Smooth muscle cell of the brain vasculature (primary cell): ENCODE measurements around the gene CCDC136.
A peak's percentile ranks its signal among the peaks of the same experiment; 100 is the strongest.

ENCODE experiments used
- DNase-seq: peaks from one replicate; pipeline ENCODE4 v3.0.0-alpha.2; 2012; ENCODE audit warnings: low read depth, low spot score

Gene CCDC136

DNA sequence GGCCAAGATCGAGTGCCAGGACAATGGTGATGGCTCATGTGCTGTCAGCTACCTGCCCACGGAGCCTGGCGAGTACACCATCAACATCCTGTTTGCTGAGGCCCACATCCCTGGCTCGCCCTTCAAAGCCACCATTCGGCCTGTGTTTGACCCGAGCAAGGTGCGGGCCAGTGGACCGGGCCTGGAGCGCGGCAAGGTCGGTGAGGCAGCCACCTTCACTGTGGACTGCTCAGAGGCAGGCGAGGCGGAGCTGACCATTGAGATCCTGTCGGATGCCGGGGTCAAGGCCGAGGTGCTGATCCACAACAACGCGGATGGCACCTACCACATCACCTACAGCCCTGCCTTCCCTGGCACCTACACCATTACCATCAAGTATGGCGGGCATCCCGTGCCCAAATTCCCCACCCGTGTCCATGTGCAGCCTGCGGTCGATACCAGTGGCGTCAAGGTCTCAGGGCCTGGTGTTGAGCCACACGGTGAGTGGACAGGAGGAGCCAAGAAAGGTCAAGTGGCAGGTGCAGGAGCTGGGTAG lies 53.1 kb downstream of the CCDC136 start:
- no peak for DNase-seq

DNA sequence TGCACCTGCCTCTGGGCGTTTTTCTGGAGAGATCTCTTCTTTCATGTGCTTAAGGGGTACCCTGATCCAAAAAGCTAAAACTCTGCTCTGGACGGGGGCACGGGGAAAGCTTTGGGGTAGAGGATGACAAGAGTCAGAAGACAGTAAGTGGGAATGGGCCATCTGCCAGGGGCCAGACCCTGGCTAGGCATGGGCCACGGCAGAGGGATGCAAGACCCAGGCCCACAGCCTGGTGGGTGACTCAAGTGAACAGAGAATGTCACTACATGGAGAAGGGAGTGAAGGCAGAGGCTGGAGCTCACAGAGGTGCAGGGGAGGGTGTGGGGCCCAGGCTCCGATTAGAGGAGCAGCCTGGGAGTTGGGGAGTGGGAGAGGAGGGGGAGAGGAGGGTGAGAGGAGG lies 53.7 kb downstream of the CCDC136 start:
- DNase-seq, result no peak

DNA sequence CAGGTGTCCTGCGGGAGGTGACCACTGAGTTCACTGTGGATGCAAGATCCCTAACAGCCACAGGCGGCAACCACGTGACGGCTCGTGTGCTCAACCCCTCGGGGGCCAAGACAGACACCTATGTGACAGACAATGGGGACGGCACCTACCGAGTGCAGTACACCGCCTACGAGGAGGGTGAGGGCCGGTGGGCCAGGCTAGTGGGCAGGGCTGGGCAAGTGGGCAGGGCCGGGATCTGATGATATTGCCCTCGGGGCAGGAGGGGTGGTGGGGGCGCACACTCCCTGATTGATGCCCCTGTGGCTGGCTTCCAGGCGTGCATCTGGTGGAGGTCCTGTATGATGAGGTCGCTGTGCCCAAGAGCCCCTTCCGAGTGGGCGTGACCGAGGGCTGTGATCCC lies 54.2 kb downstream of the CCDC136 start:
- no peak for DNase-seq

DNA sequence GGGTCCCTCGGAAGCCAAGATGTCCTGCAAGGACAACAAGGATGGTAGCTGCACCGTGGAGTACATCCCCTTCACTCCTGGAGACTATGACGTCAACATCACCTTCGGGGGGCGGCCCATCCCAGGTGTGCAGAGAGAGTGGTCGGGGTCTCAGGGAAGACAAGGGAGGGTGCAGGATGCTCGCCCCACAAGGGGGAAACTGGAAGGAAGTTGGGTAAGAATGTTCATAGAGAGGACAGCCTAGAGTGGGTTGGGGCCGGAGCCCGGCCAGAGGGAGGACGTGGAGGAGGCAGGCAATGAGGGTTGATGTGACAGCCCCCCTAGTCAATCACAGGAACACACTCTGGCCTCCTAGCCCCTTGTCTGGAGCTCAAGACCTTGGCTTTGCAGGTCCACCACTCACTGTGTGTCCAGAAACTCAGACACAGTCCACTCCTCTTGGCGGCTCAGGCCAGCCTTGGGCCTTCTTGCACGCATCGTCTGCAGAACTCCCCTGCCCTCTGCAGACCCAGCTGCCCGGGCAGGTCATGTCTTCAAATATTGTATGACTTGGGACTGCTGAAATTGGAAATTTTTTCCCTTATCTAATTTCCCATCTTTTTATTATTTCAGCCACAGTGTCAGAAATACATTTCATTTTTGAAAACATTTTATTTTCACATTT lies 55.1 kb downstream of the CCDC136 start:
- DNase-seq, result no peak

DNA sequence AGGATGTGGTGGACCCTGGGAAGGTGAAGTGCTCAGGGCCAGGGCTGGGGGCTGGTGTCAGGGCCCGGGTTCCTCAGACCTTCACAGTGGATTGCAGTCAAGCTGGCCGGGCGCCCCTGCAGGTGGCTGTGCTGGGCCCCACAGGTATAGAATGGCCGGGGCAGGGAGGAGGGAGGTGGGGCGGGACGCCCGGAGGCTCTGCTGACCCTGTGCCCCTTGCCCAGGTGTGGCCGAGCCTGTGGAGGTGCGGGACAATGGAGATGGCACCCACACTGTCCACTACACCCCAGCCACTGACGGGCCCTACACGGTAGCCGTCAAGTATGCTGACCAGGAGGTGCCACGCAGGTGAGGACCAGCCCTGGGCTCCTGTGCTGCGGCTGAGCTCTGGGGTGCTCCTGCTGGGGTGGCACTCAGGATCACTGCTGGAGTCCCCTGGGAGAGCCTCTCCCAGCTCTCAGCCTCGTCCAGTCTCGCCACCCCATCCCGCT lies 56.0 kb downstream of the CCDC136 start:
- DNase-seq, result no peak

DNA sequence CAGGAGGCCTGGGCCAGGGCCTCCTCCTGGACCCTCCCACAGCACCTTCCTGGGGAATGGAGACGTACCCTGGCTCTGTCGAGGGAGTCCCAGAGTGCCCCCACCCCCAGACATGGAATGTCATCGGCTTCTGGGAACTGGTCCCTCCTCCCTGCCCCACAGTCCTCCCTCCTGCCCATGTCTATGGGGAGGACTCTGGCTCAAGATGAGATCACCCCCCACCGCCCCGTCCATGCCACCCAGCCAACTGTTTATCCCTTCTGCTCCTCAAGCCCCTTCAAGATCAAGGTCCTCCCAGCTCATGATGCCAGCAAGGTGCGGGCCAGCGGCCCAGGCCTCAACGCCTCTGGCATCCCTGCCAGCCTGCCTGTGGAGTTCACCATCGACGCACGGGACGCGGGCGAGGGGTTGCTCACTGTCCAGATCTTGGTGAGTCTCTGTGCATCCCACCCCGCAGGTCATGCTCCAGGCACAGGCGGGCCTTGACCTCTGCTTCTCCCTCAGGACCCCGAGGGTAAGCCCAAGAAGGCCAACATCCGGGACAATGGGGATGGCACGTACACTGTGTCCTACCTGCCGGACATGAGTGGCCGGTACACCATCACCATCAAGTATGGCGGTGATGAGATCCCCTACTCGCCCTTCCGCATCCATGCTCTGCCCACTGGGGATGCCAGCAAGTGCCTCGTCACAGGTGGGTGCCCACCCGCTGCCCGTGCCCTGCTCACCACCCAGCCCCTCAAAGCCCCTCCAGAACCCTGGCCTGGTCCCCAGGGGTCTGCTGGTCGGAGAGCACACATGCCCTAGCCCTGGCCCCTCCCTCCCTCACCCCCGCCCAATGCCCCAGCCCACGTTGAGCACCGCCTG lies 56.8 kb downstream of the CCDC136 start:
- DNase-seq, result no peak

DNA sequence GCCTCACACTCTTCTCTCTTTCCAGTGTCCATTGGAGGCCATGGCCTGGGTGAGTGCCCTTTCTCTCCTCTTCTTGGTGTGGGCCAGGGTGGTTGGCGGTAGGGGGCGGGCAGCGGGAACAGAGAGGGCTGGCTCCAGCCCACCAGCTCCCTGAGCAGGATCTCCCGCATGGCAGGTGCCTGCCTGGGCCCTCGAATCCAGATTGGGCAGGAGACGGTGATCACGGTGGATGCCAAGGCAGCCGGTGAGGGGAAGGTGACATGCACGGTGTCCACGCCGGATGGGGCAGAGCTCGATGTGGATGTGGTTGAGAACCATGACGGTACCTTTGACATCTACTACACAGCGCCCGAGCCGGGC lies 57.4 kb downstream of the CCDC136 start:
- no peak for DNase-seq

DNA sequence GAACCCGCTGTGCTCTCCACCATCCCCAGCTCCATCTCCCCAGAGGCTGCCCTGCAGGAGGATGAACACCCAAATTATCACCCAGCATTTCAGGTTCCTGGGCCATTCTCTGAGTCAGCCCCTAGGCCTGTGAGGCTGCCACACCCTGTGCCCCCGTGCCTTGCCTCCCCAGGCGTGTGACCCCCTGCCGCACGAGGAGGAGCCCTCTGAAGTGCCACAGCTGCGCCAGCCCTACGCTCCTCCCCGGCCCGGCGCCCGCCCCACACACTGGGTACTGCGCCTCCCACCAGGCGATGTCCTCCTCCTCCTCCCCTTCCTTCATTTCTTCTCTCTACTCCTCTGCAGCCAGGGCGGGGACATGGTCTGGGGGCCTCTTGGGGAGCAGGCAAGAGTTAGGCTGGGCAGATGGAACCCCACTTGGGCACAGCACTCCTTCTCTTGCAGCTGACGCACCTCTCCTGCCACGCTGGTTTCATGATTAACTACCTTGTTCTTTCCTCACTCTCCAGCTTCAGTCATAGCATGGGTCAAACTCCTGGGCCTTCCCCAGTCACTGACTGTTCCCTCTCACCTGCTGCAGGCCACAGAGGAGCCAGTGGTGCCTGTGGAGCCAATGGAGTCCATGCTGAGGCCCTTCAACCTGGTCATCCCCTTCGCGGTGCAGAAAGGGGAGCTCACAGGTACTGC lies 58.2 kb downstream of the CCDC136 start:
- no peak for DNase-seq

DNA sequence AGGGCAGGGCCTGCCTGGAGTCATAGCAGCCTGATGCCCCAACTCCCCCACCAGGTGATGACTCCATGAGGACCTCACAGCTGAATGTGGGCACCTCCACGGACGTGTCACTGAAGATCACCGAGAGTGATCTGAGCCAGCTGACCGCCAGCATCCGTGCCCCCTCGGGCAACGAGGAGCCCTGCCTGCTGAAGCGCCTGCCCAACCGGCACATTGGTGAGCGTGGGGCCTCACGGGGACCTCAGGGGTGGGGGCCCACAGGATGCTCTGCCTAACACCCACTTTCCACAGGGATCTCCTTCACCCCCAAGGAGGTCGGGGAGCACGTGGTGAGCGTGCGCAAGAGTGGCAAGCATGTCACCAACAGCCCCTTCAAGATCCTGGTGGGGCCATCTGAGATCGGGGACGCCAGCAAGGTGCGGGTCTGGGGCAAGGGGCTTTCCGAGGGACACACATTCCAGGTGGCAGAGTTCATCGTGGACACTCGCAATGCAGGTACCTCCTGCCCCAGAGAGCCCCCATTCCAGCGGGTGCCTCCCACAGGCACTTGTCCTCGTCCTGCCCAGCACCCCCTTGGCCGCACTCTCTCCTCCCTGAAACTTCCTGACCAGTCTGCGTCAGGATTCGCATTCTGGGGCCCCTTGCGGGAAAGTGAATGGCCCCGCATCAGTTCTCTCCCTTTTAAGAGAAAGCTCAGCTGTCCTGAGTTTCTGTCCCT lies 60.9 kb downstream of the CCDC136 start:
- DNase-seq, result no peak

DNA sequence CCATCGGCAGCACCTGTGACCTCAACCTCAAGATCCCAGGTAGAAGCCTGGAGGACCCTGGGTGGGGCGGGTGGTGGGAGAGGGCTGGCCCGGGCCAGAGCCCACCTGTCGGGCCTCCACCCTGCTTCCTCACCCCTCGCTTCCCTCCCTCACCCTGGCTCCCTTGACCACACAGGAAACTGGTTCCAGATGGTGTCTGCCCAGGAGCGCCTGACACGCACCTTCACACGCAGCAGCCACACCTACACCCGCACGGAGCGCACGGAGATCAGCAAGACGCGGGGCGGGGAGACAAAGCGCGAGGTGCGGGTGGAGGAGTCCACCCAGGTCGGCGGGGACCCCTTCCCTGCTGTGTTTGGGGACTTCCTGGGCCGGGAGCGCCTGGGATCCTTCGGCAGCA lies 62.0 kb downstream of the CCDC136 start:
- DNase-seq, result no peak

DNA sequence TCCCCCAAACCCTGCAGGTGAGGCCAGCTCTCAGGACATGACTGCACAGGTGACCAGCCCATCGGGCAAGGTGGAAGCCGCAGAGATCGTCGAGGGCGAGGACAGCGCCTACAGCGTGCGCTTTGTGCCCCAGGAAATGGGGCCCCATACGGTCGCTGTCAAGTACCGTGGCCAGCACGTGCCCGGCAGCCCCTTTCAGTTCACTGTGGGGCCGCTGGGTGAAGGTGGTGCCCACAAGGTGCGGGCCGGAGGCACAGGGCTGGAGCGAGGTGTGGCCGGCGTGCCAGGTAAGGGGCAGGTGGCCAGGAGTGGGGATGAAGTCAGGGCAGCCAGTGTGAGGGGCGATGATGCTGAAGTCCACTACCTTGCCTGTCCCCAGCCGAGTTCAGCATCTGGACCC lies 62.6 kb downstream of the CCDC136 start:
- no peak for DNase-seq

DNA sequence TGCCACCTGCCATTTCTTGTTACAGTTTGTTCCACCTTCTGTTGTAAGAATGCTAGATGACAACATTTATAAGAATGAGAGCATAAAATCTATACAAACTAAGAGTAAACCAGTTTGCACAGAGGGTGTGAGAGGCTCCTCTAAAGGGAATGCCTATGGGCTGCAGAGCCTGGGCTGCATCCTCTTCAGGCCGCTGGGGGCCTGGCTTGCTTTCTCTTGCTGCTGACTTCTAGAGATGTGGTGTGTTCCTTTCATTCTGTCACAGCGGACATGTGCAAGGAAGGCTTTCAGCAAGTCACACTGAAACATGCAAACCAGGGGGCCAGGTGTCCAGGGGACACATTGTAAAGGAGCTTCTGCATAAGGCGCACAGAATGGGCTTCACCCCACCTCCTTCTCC lies 63.8 kb downstream of the CCDC136 start:
- DNase-seq, result no peak

DNA sequence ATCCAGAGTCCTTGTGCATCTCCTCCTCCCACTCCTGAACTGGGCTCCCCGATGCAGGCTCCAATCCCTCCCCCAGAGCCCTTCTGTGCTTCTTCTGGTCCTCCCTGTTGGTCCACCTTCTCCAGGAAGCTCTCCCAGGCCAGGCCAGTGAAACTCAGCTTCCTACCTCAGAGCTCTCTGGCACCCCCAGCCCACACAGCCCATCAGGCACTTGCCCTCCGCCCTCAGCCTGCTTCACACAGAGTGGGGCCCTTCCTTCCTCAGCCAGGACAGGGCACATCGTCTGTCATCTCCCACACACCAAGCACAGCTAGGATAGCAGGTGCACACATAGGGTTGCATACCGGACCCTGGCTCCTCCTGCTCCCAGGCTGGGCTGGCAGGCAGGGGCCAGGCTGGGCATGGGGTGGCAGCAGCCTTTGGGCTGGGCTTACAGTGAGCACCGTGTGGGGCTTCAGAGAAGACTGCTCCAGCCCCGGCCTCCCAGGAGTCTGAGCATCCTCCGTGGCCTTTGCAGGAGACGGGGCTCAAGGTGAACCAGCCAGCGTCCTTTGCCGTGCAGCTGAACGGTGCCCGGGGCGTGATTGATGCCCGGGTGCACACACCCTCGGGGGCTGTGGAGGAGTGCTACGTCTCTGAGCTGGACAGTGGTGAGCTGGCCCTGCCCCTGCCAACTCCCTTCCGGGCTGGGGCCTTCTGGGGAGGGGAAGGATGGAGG lies 64.4 kb downstream of the CCDC136 start:
- DNase-seq, result no peak

DNA sequence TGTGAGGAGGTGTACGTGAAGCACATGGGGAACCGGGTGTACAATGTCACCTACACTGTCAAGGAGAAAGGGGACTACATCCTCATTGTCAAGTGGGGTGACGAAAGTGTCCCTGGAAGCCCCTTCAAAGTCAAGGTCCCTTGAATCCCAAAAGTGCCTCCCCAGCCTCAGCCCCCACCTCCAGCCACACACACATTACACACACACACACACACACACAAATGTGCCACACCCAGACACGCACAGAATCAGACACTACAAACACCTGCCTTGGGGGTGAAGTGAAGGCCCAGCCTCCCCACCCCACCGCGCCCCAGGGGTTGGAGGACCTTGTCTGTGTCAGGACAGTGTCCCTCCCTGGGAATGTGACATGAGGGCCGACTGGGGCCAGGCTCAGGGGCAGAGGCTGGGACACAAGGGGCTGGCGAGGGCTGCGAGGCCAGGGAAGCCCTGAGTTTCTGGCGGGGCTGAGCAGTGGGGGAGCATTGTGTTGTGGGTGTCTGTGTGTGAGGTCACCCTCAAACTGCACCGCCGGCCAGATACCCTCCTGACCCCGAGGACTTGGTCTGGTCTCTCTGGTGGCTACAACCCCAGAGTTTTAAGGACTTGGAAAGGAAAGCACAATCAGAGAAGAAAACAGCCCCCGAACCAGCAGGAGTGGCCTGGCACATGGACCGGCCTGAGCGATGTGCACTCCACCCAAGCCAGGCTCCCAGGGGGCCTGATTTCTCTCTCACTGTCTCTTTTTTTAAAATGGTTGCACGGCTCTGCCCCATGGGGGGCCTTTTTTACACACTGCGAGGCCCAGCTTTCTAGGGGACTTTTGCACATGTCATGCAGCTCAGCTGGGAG lies 66.8 kb downstream of the CCDC136 start:
- DNase-seq, result no peak

DNA sequence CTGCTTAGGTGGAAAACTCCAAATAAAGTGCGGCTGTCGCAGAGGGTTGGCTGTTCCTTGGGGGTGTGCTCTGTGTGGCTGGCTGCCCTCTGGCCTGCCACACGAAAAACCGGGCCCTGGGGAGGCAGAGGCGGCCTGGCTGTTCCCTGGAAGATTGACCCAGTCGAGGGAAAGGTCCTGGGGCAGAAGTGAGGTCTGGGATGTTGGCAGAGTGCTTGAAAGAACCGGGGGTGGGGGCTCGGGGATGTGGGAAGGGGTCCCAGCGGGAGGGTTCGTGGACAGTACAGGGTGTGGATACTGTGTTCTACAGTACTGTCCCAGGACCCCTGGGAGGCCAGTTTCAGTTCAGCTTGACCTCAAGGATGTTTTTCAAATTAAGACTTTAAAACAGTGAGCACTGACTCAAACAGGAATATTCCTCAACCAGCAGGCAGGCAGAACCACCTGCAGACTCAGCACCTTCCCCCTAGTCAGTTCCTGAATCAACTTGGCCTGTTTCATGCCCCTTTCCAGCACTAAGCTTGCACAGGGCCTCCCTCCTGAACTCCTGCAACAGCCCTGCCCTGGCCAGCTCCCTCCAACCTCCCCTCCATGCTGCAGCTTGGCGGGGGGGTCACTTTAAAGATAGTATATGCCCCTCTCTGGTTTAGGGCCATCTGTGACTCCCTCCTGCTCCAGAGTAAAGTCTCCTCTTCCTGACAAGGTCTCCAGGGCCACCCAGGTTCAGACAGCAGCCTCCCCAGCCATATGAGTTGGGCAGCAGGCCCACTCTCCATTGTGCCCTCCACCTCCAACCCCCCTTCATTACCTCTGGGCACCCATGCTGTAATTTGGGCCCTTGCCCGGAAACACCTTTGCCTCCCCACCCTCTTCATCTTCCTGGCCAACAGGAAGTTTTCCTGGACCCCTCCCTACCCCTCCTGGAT lies 67.7 kb downstream of the CCDC136 start:
- DNase-seq, result peak; percentile 50

DNA sequence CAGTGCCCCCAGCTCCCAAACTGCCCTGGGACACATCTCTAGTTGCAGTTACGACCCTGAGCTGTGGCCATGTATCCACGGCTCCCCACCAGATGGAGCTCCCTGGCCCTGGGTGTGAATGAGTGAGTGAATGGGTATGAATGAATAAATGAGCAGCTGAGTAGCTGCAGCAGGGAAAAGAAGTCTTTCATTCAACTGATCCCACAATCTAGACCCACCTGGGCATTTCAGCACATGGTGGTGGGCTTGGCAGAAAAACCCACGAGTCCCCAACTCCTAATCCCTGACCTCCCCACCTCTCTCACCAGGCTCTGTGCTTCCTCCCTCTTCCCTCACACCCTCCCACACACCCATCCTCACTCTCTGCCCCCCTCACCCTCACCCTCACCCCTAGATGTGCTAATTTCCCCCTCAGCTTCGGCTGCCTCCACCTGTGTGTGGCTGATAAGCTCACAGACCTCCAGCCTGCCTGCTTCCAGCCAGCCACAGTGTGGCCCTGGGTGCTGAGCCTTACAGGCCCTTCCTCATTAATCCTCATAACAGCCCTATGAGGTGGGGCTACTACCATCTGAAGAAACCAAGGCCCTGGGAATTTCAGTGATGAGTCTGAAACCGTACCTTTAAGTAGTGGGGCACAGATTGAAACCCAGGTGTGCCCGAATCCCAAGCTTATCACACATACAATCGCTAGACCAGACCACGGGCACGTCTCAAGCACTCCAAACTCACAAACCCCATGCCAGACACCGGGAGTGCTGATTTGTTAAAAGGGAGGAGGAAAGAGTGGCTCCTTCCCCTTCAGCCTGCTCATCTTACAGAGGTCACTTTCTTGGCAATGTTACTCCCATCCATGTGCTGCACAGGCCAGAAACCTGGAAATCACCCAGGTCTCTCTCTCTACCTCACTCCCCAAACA lies 68.6 kb downstream of the CCDC136 start:
- no peak for DNase-seq

DNA sequence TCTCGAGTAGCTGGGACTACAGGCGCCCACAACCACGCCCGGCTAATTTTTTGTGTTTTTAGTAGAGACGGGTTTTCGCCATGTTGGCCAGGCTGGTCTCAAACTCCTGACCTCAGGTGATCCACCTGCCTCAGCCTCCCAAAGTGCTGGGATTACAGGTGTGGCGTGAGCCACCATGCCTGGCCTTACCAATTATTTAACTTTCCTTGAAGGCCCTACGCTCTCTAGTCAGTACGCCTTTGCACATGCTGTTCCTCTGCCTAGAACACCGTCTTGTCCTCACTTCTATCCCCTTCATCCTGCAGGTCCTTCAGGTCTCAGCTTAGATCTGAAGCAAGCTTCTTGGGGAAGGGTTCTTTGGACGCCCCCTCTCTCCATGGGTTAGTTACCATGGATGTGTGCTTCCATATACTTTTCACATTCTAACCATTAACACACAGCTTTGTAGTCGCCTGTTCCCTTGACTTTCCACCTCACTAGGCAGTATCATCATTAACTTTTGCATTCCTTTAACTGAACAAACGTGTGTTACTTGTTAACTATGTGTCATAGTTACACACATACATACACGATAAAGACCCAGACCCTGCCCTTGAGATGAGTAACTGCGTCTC lies 70.3 kb downstream of the CCDC136 start:
- DNase-seq, result no peak
